Measurements from ENCODE around the gene TAAR9.

DNA sequence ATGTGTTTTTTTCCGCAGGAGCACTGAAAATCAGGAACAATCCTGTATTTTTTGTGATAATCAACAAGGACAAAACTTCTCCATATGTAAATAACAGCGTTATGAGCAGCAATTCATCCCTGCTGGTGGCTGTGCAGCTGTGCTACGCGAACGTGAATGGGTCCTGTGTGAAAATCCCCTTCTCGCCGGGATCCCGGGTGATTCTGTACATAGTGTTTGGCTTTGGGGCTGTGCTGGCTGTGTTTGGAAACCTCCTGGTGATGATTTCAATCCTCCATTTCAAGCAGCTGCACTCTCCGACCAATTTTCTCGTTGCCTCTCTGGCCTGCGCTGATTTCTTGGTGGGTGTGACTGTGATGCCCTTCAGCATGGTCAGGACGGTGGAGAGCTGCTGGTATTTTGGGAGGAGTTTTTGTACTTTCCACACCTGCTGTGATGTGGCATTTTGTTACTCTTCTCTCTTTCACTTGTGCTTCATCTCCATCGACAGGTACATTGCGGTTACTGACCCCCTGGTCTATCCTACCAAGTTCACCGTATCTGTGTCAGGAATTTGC lies 32.2 kb downstream of the TAAR9 start, which contains the start of gene TAAR6:
- TF ChIP-seq, protein P1, sequence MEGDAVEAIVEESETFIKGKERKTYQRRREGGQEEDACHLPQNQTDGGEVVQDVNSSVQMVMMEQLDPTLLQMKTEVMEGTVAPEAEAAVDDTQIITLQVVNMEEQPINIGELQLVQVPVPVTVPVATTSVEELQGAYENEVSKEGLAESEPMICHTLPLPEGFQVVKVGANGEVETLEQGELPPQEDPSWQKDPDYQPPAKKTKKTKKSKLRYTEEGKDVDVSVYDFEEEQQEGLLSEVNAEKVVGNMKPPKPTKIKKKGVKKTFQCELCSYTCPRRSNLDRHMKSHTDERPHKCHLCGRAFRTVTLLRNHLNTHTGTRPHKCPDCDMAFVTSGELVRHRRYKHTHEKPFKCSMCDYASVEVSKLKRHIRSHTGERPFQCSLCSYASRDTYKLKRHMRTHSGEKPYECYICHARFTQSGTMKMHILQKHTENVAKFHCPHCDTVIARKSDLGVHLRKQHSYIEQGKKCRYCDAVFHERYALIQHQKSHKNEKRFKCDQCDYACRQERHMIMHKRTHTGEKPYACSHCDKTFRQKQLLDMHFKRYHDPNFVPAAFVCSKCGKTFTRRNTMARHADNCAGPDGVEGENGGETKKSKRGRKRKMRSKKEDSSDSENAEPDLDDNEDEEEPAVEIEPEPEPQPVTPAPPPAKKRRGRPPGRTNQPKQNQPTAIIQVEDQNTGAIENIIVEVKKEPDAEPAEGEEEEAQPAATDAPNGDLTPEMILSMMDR (IDR thresholded peaks at IDR 0.05) = no peak
- no peak for TF ChIP-seq EP300 (IDR thresholded peaks at IDR 0.05)
- no peak for TF ChIP-seq POLR2A (IDR thresholded peaks at IDR 0.05; ENCODE audit: low read depth)

Measured in esophagus muscularis mucosa (tissue), 4 donors.